Type B pancreatic cell (in vitro differentiated cells): ENCODE data around the gene CDK12. TPM values are rescaled to one million over a fixed set of nuclear protein-coding genes. Genes with fewer than 3 reads are reported as not detected.

Experiments
- DNase-seq: peaks from one replicate; pipeline ENCODE4 v3.0.0; 2021; ENCODE audit warnings: mixed read lengths; ENCODE audit not compliant: unreplicated experiment; ENCODE audit errors: extremely low spot score
- H3K27ac Mint-ChIP-seq: 2 replicates; pipeline ENCODE4 v1.8.0; 2021; ENCODE audit warnings: mild to moderate bottlenecking, mixed read lengths
- H3K27me3 Mint-ChIP-seq: 2 replicates; pipeline ENCODE4 v1.8.0; 2021; ENCODE audit warnings: mixed read lengths
- H3K36me3 Mint-ChIP-seq: 2 replicates; pipeline ENCODE4 v1.8.0; 2021; ENCODE audit warnings: mixed read lengths
- H3K4me1 Mint-ChIP-seq: one replicate; pipeline ENCODE4 v1.8.0; 2021; ENCODE audit warnings: mixed read lengths; ENCODE audit not compliant: unreplicated experiment
- H3K4me3 Mint-ChIP-seq: 2 replicates; pipeline ENCODE4 v1.8.0; 2021; ENCODE audit warnings: mild to moderate bottlenecking, mixed read lengths
- H3K9me3 Mint-ChIP-seq: 2 replicates; pipeline ENCODE4 v1.8.0; 2021; ENCODE audit warnings: mixed read lengths
- total RNA-seq: library from RNA; stranded (reverse); gene quantifications from 2 replicates; pipeline ENCODE4 v1.2.1, GENCODE V29; 2021; ENCODE audit warnings: low replicate concordance
- TF ChIP-seq, protein P1 (sequence below): fragments of 200-600 bp; sonication (generic); conservative IDR thresholded peaks from 2 replicates; pipeline ENCODE4 v1.5.0; 2021; ENCODE audit warnings: antibody characterized with exemption, mild to moderate bottlenecking

The CDK12 gene
- total RNA-seq, 1 donor from 2014 or later: 64.5 TPM

DNA sequence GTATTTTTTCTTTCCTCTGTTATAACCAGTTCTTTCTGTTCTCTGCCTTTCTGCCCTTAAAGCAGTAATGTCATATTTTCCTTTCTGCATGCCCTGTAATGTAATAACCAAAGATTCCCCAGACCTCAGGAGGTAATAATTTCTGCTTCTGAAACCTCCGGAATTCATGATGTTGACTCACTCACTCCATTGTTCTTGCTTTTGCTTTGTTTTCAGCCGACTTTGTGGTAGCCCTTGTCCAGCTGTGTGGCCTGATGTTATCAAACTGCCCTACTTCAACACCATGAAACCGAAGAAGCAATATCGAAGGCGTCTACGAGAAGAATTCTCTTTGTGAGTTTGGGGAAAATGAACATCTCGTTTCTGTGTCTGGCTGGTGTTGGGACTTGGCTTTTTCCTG, 55.9 kb downstream of the CDK12 start:
- no peaks in the 10 kb centered on the region for H3K4me1 Mint-ChIP-seq
- no peaks in the 10 kb centered on the region for H3K27me3 Mint-ChIP-seq
- H3K36me3 Mint-ChIP-seq: peaks cover 15% of the 10 kb centered on the region
- DNase-seq: no peak
- H3K27ac Mint-ChIP-seq: no peak overlapping the region
- TF ChIP-seq, protein P1, sequence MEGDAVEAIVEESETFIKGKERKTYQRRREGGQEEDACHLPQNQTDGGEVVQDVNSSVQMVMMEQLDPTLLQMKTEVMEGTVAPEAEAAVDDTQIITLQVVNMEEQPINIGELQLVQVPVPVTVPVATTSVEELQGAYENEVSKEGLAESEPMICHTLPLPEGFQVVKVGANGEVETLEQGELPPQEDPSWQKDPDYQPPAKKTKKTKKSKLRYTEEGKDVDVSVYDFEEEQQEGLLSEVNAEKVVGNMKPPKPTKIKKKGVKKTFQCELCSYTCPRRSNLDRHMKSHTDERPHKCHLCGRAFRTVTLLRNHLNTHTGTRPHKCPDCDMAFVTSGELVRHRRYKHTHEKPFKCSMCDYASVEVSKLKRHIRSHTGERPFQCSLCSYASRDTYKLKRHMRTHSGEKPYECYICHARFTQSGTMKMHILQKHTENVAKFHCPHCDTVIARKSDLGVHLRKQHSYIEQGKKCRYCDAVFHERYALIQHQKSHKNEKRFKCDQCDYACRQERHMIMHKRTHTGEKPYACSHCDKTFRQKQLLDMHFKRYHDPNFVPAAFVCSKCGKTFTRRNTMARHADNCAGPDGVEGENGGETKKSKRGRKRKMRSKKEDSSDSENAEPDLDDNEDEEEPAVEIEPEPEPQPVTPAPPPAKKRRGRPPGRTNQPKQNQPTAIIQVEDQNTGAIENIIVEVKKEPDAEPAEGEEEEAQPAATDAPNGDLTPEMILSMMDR: no peak
- no peaks in the 10 kb centered on the region for H3K9me3 Mint-ChIP-seq
- no peak overlapping the region for H3K4me3 Mint-ChIP-seq

DNA sequence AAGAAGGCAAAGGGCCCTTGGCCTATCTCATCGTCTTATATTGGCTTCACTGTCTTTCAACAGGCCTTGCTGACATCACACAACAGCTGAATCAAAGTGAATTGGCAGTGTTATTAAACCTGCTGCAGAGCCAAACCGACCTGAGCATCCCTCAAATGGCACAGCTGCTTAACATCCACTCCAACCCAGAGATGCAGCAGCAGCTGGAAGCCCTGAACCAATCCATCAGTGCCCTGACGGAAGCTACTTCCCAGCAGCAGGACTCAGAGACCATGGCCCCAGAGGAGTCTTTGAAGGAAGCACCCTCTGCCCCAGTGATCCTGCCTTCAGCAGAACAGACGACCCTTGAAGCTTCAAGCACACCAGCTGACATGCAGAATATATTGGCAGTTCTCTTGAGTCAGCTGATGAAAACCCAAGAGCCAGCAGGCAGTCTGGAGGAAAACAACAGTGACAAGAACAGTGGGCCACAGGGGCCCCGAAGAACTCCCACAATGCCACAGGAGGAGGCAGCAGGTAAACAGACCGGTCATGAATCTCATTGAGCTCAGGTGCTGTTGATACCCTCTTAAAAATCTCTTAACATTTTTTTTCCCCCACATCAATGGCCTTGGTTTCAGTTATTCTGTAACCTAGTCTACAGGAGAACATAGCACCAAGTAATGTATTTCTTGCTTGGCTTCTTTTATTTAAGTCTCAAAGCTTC, 64.7 kb downstream of the CDK12 start:
- H3K4me1 Mint-ChIP-seq: no peaks in the 10 kb centered on the region
- peaks cover 16% of the 10 kb centered on the region for H3K36me3 Mint-ChIP-seq
- no peaks in the 10 kb centered on the region for H3K9me3 Mint-ChIP-seq
- TF ChIP-seq, protein P1: no peak
- H3K27me3 Mint-ChIP-seq: no peaks in the 10 kb centered on the region
- no peak overlapping the region for H3K27ac Mint-ChIP-seq
- H3K4me3 Mint-ChIP-seq: no peak overlapping the region
- DNase-seq: no peak

DNA sequence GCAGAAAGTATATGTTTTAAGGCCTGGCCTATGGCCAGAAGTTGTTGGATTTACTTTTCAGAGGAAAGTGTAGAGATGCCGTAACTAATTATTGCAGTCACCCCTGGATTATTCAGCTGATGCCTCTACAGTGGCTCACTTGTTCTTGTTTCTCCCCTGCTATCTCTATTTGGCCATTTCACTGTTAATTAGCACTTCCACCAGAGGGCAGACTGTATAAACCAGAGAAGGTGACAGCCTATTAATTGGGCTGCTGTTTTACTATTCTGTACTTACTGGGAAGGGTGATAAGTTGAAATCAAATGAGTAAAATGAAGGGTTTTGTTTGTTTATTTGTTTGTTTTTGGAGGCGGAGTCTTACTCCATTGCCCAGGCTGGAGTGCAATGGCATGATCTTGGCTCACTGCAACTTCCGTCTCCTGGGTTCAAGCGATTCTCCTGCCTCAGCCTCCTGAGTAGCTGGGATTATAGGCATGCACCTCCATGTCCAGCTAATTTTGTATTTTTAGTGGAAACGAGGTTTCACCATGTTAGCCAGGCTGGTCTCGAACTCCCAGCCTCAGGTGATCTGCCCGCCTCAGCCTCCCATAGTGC, 66.0 kb downstream of the CDK12 start:
- no peak for DNase-seq
- H3K27me3 Mint-ChIP-seq: no peaks in the 10 kb centered on the region
- TF ChIP-seq, protein P1: peak; percentile 62
- H3K27ac Mint-ChIP-seq: no peak overlapping the region
- no peak overlapping the region for H3K4me3 Mint-ChIP-seq
- H3K9me3 Mint-ChIP-seq: no peaks in the 10 kb centered on the region
- no peaks in the 10 kb centered on the region for H3K4me1 Mint-ChIP-seq
- H3K36me3 Mint-ChIP-seq: peaks cover 21% of the 10 kb centered on the region

DNA sequence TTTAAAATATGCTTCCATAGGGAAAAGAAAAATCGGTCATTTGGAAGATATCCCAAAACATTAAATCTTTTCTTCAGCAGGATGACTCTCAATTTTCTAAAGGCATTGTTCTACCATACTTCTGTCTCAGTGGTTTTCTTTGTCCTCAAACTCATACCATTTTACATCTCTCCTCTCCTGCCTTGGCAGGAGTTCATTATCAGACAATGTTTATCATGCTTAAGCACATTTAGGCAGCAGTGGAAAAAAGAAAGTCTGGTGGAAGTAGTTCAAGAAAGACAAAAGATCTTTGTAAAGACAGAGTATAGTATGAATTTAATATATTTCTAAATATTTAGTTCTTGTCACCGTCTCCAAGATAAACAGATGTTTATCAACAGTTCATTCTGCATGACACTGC, 68.2 kb downstream of the CDK12 start:
- peaks cover 14% of the 10 kb centered on the region for H3K36me3 Mint-ChIP-seq
- DNase-seq: no peak
- no peak overlapping the region for H3K4me3 Mint-ChIP-seq
- no peaks in the 10 kb centered on the region for H3K27me3 Mint-ChIP-seq
- no peak overlapping the region for H3K27ac Mint-ChIP-seq
- no peaks in the 10 kb centered on the region for H3K9me3 Mint-ChIP-seq
- no peaks in the 10 kb centered on the region for H3K4me1 Mint-ChIP-seq
- TF ChIP-seq, protein P1: no peak

DNA sequence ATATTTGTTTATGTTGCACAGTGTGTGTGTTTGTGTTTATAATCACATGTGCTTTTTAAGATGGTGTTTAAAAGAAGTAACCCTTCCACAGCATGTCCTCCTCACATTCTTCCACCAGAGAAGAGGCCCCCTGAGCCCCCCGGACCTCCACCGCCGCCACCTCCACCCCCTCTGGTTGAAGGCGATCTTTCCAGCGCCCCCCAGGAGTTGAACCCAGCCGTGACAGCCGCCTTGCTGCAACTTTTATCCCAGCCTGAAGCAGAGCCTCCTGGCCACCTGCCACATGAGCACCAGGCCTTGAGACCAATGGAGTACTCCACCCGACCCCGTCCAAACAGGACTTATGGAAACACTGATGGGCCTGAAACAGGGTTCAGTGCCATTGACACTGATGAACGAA, 69.2 kb downstream of the CDK12 start:
- peaks cover 12% of the 10 kb centered on the region for H3K36me3 Mint-ChIP-seq
- no peak overlapping the region for H3K4me3 Mint-ChIP-seq
- H3K27ac Mint-ChIP-seq: no peak overlapping the region
- no peaks in the 10 kb centered on the region for H3K27me3 Mint-ChIP-seq
- H3K4me1 Mint-ChIP-seq: no peaks in the 10 kb centered on the region
- TF ChIP-seq, protein P1: no peak
- no peaks in the 10 kb centered on the region for H3K9me3 Mint-ChIP-seq
- no peak for DNase-seq
